HG03342 (cell line): ENCODE results near the gene POLR3H.

Experiments
- ATAC-seq: cut with Tn5 transposase; IDR thresholded peaks from one replicate; pipeline ENCODE4 v1.9.1; 2021; ENCODE audit warnings: mild to moderate bottlenecking, moderate library complexity; ENCODE audit not compliant: unreplicated experiment

Gene POLR3H

DNA sequence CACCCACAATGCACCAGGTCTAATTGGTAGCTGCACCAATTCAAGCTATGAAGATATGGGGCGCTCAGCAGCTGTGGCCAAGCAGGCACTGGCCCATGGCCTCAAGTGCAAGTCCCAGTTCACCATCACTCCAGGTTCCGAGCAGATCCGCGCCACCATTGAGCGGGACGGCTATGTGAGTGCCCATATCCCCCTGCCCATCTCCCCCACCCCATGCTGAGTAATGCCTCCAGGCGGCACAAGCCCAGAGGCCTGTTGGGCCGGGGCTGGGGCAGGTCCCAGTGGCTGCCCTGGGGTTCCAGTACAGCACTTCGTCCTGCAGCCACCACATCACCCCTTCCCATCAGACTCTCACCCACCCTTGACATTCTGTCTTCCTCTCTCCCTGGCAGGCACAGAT lies 21.5 kb downstream of the POLR3H start:
- no peak for ATAC-seq

- no peak for ATAC-seq
Observed at GRCh38 chr22:41521126-41521525, 23.1 kb downstream of the POLR3H start.

GRCh38 chr22:41518048-41518347 lies 26.3 kb downstream of the POLR3H start:
- ATAC-seq: no peak

DNA sequence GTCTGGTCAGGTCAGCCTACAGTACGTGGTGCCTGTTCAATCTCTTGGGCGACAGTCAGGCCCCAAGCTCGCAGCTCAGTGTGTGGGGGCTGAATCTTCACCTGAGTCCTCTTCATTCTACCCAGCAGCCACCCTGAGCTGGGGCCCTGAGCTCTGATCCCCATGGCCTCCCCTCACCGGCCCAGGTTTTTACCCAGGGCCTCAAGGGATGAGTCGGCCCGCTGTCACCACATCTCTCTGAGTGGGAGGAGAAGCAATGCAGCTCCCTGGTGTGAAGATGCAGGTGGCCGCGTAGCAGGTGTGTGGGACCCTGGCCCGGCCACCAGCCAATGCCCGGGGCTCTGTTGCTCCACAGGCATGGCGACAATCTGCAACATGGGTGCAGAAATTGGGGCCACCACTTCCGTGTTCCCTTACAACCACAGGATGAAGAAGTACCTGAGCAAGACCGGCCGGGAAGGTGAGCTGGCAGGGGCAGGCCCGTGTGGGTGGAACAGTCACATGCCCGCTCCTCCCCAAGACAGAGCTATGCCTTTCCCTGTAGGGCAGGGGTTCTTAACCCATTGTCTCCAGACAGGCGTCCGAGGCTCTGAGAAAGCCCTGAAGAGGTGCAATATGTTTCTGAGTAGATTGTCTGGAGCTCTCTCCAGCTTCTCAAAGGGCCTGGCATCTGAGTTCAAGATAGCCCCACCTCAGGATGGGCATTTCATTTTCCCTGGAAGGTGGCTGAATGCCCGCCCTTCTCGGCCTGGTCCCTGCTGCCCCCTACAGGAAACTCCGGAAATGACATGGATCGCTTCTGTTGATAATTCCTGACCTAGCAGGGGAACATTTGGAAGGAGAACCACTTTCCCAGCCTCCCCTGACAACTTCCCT lies 26.9 kb downstream of the POLR3H start:
- ATAC-seq: no peak

- ATAC-seq: no peak
Observed at GRCh38 chr22:41516462-41516861, 27.8 kb downstream of the POLR3H start.

DNA sequence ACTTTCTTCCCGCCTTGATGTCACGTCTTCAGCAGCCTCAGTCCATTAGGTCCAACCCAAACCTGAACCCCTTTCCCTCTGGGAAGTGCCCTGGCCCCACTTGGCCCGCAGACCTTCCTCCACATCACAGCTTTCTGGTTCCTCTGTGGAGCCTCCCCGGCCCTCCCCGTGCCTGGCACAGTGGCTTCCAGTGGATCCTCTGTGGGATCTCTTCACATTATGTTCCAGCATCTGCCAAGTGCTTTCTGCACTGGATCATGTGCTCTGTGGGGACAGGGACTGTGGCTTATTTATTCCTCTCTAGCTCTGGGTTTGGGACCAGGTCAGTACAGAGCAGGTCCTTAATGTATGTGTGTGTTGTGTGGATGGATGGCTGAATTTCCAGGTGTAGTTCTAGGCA lies 30.9 kb downstream of the POLR3H start:
- no peak for ATAC-seq

DNA sequence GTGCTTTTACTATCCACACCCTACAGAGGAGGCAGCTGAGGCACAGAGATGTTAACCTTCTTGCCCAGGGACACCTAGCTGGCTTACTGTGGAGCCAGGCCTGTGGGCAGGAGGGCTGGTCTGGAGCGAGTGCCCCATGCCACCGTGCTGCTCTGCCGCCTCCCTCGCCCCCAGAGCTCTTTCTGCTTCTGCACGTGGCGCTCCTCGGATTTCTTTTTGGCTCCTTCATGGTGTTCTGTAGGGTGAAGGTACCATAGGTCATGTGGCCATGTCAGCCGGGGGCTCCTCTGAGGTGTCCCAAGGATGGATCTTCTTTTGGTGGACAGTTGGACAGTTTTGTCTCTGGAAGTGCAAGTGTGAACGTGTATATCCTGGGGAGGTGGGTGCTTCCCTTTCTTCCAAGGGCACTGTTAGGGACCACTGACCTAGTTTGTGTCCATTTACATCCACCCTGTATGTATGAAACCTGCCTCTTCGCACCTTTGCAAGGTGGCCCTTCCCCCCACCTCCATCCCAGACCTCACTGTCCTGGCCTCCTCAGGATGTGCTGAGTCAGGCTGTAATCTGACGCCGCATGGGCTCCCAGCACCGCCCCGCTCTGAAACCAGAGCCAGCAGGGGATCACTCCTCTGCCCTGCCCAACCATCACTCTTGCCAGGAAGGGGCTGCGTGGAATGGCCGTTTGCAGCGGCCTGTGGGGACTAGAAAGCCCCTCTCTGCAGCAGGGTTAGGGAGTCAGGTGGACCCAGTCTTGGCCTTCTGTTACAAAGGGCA lies 31.7 kb downstream of the POLR3H start:
- no peak for ATAC-seq

GRCh38 chr22:41511521-41511968 lies 32.7 kb downstream of the POLR3H start:
- no peak for ATAC-seq

GRCh38 chr22:41508770-41509170 lies 35.5 kb downstream of the POLR3H start:
- no peak for ATAC-seq

DNA sequence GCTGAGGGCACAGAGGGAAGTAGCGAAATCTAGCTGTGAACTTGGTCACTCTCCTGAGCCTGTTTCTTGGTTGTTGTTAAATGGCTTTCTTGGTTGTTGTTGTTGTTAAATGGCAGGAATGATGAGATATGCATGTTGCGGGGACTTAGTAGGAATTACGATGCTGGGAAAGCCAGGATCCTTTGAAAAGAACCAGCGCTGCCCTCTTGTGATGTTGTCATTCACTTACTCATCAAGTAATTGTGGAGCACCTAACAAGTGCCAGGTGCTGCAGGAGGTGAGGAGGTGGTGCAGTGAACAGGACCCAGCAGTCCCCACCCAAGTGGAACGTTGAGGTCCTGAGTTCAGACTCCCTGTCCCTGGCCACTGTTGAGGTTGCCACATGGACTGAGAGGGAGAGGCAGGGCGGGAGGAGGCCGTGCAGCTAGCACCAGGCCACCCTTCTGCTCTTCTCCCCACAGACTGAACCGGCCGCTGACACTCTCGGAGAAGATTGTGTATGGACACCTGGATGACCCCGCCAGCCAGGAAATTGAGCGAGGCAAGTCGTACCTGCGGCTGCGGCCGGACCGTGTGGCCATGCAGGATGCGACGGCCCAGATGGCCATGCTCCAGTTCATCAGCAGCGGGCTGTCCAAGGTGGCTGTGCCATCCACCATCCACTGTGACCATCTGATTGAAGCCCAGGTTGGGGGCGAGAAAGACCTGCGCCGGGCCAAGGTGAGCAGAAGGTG lies 36.8 kb downstream of the POLR3H start:
- no peak for ATAC-seq

DNA sequence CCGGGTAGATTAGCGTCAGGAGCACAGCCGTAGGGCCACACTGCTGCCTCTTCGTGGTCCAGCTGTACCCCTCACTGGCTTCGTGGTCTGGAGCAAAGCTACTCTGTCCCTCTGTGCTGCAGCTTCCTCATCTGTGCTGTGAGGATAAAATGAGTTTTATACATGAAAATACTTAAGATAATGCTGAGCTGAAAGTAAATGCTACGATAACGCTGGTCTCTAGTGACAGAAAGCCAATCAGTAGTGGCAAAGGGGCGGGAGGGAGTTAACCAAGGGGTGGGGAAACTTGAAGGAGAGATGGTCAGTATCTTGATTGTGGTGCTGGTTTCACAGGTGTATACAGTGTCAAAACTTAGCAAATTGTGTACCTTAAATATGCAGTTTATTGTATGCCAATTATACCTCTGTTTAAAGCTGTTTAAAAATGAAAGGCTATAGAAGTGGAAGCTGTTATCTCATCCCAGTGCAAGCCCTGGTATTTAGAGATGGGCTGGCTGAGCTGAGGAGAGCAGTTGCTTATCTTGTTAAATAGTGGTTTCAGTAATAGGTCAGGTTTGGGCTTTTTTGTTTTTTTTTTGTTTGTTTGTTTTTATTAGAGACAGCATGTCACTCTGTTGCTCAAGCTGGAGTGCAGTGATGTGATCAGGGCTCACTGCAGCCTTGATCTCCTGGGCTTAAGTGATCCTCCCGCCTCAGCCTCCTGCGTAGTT lies 38.6 kb downstream of the POLR3H start:
- no peak for ATAC-seq

- no peak for ATAC-seq
Observed at GRCh38 chr22:41504816-41505215, 39.5 kb downstream of the POLR3H start.

- ATAC-seq: no peak
Observed at GRCh38 chr22:41504397-41504796, 39.9 kb downstream of the POLR3H start.

DNA sequence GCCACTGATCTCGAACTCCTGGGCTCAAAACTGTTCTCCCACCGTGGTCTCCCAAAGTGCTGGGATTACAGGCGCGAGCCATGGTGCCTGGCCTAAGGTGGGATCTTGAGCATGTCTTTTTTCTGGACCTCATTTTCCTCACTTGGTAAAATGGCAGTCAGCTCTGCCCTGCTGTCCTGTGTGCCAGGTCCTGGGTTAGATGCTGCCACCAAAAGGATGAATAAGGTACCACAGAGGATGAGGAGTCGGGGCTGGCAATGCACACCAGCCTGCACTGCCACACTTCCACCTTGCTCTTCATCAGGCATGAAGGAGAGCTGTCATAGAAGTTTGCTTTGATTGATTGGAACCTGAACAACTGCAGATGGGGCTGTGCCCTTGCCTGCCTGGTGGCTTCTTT lies 43.1 kb downstream of the POLR3H start:
- ATAC-seq: no peak

DNA sequence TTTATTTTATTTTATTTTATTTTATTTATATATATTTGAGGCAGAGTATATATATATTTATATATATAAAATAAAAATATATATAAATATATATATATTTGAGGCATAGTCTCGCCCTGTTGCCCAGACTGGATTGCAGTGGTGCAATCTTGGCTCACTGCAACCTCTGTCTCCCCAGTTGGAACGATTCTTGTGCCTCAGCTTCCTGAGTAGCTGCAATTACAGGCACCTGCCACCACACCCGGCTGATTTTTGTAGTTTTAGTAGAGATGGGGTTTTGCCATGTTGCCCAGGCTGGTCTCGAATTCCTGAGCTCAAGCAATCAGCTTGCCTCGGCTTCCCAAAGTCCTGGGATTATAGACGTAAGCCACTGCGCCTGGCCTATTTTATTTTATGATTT lies 44.0 kb downstream of the POLR3H start:
- no peak for ATAC-seq

DNA sequence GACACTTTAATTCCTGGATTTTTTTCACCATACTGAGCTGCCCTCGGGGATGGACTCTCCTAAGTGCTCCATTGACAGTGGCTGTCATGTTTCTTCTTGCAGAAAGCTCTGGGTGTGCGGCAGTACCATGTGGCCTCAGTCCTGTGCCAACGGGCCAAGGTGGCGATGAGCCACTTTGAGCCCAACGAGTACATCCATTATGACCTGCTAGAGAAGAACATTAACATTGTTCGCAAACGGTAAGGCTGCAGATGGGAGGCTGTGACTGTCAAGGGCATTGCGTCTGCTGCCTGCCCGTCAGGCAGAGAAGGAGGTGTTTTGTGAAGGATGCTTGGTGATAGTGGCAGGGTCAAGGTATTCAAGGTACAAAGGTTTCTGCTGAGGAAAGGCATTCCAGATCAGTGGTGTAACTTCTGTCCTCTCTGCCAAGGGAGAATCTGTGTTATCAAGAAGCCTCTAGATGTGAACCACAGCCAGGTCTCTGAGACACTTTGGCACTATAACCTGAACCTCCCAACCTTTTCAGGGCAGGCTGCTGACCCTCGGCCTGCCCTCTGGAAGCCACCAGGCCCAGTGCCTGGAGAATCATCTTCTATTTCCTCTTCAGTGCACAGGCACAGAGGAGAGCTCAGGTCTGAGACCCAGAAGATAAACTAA lies 44.5 kb downstream of the POLR3H start:
- no peak for ATAC-seq

DNA sequence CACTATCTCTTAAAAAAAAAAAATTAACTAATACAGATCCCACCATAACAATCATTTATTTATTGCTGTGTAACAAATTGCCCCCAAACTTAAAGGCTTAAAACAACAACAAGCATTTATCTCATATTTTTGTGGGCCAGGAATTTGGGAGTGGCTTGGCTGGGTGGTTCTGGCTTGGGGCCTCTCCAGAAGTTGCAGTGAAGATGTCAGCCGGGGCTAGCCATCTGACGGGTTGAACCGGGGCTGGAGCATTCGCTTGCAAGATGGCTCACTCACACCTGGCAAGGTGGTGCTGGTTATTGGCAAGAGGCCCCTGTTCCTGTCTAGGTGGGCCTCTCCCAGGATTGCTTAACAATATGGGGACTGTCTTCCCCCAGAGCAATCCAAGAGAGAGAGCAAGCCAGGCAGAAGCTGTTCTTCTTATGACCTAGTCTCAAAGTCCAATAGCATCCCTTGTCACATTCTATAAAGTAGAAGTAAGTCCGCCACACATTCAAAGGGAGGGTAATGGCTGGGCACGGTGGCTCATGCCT lies 45.9 kb downstream of the POLR3H start:
- no peak for ATAC-seq

GRCh38 chr22:41491374-41492100 lies 52.7 kb downstream of the POLR3H start:
- no peak for ATAC-seq

DNA sequence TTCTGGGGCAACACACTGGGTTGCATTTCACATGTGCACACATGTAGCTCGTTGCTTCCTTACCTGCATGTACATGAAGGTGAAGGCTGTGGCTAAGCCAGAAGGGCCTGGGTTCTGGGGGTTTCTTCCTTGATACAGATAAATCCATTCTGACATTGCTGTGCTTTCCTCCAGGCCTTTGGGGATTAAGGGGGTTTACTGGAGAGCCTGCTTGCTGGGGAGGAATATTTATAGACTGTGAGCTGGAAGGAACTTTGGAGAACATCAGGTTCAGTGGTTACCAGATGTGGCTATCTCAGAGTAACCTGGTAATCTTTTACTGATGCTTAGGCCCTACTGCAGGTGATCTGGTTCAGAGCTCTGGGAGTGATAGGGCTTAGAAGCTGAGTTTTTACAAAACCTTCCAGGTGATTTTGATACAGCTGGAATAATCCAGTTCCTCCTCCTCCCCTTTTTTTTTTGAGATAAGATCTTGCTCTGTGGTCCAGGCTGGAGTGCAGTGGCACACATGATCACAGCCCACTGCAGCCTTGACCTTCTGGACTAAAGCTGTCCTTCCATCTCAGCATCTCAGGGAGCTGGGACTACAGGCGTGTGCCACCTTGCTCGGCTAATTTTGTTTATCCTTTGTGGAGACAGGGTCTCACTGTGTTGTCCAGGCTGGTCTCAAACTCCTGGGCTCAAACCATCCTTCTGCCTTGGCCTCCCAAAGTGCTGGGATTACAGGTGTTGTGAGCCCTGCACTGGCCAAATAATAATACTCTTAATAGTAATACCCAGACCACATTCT lies 55.5 kb downstream of the POLR3H start:
- ATAC-seq: no peak
